HG02938 (cell line): ENCODE data around the gene ALPG.
"Not testable (repeated sequence)": the region's sequence is repeated elsewhere in the genome, so short reads cannot be mapped to it uniquely, and the experiment has no call there.

Source experiments
- ATAC-seq: cut with Tn5 transposase; IDR thresholded peaks from one replicate; pipeline ENCODE4 v1.9.1; 2021; ENCODE audit warnings: mild to moderate bottlenecking, moderate library complexity; ENCODE audit not compliant: unreplicated experiment

ALPG gene

DNA sequence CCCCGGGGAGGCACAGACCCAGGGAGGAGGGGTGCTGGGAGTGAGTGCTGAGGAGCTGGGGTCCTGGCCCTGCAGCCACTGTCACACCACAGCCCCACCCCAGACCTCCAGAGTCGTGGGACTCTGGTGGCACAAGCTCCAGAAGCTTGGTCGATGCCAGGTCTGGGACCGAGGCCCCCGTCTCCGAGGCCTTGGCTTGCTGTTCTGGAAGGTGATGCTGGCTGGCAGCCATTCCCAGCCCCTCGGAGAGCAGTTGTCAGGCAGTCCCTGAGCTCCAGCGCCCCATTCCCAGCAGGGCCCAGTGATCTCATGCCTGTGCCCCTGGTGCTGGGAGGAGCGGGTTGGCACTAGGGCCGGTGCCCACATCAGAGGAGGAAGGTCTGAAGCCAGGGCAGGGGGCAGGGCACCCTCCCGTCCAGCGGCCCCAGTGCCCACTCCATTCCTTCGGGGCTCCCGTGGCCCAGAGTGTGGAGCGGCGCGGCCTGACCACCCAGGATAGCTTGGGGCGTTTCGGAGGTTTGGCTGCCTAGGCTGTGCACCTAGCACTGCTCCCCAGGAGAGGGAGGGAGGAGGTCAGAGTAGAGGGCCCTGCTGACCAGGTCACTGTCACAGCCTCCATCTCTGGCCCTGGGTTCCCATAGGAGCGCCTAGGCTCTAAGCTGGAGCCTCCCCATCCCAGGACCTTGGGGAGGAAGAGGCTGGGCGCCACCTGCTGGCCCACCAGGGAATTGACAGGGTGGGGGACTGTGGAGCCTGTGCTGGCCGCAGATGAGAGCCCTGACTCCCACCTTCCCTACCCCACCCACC is 32.5 kb downstream of the ALPG start:
- ATAC-seq, result no peak

DNA sequence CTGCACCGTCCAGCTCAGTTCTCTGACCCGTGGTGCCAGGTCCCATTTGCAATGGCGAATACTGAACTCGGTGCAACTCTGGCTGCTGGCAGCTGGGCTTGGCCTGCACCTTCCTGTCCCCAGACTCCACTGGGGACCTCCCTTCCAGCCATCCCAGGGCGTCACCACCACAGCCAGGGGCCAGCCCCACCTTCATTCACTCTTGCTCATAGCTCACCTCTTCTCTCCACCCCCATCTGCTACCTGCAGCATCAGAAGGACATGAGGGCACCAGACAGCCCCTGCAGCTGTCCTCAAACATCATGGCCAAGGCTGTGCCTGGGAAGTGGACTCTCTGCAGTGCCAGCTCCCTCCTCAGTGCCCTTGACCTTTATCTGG is 33.1 kb downstream of the ALPG start:
- ATAC-seq, result no peak

DNA sequence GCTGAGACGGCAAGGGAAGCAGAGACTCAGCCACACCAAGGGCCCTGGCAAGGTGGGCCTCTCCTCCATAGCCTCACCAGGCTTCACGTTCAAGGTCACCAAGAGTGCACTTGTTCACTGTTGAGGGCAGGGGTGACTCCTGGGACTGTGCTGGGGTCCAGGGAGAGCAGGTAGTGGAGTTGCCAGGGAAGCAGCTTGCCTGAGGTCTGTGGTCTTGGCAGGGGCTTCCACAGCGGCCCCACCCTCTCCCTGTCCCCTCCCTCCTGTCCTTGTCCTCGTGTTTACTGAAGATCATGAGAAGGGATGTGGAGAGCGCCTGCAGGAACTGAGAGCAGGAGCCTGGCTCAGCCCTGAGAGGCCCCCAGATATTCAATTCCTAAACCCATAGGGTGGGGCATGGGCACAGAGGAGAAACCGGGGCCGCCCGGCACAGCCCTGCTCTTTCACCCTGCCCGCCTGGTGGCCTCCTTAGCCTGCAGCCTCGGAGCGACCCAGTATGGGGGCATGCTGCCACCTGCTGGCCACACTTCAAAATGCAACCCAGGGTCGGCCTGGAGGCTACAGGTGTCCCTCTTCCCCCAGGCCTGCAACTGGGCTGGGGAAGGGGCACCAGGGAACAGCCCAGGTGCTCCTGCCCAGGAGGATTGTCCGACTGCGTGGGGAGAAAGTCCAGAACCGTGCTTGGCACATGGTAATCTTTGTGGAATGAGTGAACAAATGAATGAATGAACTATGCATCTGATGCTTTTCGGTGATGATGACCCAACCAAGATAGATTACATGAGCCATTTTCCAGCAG is 33.8 kb downstream of the ALPG start:
- not testable (repeated sequence) for ATAC-seq

DNA sequence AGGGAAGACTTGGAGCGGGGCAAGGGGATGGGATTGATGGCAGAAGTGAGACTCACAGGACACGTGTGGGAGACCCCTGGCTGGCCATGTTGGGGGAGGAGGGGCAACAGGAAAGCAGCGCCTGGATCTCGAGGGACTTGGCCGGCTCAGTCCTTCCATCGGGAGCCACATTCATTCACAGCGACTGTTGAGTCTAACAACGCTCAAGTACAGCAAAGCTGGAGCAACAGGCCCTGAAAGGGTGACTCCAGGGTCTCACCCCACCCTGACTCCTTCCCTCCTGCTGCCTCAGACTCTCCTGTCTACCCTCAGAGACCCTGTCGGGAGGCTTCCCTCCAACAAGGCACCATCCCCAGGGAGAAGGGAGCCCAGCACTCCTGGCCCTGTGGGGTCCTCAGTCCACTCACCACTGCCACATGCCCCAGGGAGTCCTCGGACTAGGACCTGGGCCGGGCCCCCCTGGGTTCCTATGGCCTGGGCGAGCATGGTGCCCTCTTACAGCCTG is 34.6 kb downstream of the ALPG start:
- ATAC-seq, result no peak

DNA sequence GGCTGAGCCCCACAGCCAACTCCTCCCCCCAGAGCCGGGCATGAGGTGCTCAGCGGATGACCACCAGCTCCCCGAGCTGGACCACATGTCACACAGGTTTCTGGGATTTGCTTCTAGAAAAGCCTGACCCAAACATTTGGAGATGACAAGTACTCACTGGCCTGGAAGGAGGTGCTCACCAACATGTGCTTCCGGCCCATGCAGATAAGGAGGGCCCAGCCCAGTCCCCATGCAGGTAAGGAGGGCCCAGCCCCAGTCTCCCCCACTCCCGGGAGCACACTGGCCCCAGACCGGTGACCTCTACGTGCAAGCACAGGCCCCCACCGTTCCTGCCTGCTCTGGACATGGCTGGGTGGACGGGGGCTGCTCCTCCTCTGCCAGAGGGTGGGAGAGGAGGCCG is 35.3 kb downstream of the ALPG start:
- ATAC-seq, result not testable (repeated sequence)

DNA sequence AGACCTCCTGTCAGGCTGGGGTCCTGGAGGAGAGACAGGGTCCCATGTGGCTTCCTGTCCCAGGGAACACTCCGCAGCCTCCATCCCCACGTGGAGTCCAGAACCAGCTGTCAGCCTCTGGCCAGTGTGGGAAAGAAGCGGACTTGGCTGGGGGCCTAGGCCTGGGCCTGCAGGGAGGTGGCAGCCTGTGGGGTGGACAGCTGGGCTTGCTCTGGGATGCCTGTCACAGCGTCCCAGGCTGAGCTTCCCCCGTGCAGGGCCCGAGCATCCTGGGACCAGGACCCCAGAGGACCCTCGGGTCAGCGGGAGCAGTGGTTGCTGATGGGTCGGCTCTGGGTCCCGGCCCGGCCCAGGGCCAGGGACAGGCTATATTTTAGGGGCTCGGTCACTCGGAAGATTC is 35.8 kb downstream of the ALPG start:
- ATAC-seq, result not testable (repeated sequence)

DNA sequence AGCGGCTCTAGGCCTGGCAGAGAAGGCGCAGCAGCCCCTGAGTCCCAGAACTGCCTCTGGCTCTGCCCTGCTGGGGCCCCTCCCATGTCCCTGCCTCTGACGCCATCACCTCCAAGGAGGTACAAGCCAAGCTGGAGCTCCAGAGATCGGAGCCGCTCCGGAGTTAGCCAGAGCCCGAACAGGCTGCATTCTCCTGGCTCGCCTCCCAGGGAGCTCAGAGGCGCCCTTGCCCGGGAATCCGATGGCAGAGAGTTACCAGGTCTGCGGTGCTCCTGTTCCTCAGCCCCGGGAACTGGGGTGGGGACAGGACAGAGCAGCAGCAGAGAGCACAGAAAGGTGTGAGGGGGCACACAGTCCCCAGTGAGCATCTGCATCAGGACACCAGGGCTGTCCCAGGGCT is 36.4 kb downstream of the ALPG start:
- ATAC-seq, result not testable (repeated sequence)

DNA sequence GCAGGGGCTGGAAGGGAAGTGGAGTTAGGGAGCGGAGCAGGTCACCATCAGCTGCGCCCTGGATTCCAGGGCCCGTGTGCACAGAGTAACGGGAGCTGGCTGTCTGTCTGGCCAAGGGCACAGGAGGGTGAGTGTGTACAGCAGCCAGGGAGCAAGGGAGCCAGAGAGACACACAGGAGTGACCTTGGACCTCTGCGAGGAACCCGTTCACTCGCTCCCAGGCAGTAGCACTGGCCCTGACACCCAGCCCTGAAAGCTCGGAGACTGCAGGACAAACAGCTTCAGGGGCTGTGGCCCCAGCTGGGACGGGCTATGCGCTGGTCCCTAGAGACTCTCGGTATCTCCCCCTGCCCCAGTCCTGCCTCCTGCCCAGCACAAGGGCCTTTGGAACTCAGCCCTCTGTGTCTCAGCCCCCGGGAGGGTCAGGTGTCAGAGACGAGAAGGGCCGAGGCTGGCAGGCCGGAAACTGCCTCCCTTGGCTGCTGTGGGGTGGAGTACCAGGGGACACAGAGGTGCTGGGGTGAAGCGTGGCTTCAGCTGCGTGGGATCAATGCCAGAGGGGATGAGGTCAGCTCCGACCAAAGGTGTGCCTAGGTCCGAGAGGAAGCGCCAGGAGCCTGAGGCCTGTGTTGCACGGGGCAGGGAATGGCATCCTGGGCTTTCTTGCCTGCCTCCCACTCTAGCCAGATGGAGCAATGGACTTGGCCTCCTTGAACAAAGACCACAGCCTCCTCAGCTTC is 37.2 kb downstream of the ALPG start:
- ATAC-seq, result not testable (repeated sequence)

DNA sequence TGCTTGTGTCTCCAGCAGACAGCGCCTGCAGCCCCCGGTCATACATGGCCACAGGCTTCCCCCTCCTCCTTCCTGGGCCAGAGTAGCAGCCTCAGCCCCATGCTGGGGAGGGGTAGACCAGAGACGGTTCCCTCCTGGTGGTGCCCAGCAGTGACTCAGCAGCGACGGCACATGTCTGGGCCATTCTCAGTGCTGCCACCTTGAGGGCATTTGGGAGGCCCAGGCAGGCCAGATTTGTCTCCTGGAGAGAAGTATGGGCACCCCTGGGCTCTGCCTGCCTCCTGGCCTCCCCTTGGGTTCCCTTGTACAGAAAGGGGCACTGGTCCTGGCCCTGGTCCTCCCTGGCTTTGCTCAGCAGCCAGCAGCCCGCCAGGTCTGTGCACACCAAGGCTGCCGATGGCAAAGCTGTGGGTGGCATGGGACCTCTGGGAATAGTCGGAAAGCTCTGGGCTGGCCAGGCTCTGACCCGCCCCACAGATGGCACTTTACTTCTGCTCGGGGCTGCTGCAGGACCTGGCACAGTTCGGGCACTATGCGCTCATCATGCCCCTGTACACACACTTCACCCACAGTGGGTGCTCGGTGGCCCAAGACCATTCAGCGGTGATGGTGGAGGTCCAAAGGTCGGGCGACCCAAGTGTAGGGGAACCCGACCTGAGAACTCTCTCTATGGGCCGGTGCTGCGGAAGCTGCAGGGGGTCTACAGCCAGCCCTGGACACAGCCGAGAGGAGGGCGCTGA is 37.9 kb downstream of the ALPG start:
- ATAC-seq, result no peak

DNA sequence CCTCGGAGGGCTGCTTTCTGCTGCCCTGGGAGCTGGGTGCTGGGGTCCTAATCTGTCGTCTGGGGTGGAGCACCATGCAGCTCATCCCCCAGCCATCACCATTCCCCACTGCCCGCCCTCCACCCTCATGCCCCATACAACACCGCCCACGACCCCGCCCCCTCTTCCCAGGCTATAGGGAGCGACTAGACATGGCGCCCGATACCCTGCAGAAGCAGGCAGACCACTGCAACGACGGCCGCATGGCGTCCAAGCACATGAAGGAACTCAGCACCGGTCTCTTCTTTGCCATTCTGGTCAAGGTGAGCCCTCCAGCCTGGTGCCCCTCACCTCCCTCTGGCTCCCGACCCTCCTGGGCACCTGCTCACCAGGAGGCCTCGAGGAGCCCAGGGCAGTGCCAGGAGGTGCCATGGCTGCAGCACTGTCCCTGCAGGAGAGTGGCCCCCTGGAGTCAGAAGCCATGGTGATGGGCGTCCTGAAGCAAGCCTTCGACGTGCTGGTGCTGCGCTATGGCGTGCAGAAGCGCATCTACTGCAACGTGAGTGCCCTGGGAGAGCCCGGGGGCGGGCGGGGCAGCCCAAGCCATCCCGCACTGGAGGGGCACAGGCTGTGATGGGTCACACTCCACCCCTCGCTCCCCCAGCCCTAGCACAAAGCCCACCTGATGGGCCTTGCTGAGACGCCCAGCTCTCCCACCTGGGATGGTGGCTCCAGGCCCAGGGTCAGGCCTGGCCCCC is 38.7 kb downstream of the ALPG start:
- not testable (repeated sequence) for ATAC-seq

DNA sequence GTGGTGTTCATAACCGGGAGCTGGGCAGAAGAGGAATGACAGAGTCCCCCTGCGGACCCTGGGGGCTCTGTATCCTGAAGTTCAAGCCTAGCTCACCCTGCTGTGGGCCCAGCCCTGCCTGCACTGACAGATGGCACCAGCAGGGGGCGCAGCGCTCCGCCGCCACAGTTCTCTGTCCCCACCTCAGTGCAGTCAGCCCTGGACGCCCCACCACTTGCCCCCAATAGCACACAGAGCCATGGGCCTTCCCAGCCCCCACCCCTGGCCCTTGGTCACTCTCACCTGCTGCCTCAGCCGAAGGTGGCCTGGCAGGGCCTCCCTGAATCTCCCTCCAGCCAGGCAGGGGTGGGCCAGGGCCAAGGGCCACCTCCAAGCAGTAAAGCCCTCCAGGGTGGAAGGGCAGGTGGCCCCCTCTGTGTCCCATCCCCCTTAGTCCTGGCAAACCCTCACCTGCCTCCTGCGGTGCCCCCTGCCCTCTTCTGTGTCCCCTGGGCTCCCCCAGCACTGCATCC is 39.7 kb downstream of the ALPG start:
- not testable (repeated sequence) for ATAC-seq

DNA sequence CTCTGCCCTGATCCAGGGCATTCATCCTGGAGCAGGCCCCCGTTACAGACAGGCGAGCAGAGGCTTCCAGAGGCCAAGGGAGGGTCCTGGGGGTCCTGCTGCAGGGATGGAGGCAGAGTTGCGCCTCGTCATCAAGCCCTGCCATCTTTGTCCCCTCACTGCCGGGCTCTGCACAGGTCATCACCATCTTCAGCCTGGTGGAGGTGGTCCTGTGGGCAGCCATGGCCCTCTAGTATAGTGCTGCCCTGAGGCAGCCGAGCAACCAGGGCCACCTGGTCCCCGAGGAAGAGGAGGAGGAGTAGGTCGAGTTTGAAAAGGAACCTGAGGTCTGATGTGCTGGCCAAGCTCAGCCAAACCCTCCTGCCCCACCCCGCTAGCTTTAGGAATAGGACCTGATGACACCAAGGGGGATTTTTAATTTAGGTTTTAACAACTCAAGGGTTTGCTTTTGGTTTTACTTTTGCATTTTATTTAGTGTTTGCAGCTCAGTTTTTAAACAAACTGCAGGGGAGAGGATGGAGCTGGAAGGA is 40.5 kb downstream of the ALPG start:
- no peak for ATAC-seq

DNA sequence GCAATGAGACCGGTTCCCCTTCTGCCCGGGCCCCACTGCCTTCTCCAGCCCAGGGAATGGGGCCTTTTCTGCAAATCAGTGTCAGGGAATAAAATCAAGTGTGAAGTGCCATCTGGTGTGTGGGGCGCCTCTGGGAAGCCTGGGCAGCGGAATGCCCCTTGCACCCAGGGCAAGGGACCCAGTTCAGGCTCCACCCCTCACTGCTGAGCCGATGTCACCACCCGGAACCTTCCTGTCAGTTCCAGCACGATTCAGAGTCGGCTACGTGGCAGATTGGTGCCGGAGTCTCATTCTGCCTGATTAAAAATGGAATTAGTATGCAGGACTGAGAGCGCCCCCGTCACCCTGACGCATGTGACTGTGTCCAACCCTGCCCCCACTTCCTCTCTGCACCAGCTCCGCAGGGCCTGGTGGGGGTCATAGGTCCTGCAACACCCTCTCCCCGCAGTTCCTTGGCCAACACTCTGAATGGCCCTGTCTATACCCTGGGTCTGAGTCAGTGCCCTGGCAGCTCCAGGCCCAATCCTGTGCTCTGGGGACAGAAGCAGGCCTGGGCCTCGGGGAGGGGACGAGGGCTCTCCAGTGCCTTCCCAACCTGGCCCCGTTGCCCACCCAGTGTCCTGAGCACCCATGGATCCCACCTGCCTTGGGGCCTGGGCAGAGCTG is 41.1 kb downstream of the ALPG start:
- no peak for ATAC-seq

DNA sequence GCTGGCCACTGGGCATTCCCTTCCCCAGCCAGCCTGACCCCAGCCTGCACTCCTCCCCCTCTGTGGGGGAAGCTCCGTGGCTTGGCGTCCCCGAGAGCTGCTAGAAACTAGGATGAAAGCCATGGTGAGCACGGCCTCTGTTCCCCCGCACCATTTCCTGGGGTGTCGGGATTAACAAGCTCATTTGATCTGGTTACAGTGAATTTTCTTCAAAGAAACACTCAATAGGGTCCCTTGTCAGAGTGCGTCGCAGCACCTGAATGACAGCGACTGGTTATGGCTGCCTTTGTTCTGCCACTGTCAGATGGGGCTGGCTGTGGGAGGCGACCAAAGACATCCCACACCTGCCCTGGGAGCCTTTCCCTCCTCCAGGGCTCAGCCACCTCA is 41.7 kb downstream of the ALPG start:
- ATAC-seq, result no peak

DNA sequence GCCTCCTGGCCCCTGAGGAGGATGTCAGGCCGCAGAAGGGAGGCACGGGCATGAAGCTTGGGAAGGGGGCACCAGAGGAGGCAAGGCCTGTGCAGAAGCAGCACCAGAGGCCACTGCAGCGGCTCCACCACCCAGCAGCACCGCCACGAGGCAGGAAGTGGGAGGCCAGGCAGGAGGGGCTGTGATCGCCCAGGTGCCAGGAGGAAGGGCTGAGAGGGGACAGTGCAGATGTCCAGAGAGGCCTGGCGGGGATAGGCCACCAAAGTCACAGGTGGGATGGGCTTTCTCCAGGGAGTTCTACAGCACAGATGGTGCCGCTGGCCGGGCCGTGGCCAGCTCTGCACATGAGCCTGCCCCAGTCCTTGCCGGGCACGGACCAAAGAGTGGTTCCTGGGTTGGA is 43.3 kb downstream of the ALPG start:
- ATAC-seq, result no peak

DNA sequence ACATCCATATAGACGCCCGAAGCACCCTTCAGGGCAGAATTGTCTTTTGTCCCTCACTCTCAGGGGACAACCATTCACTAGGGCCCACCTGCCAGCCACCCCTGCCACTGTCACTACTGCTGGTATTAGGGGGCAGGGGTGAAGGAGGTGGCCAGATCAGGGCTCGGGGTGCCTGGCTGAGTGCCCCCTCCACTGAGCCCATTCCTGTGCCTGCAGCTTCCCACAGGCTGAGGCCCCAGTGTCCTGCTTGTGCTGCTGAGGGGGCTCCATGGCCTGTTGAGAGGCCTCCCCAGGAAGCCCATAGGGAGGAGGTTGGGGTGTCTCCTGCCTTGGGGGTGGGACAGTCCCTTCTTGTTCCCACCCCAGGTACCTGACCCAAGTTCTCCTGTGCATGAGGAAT is 45.0 kb downstream of the ALPG start:
- not testable (repeated sequence) for ATAC-seq

DNA sequence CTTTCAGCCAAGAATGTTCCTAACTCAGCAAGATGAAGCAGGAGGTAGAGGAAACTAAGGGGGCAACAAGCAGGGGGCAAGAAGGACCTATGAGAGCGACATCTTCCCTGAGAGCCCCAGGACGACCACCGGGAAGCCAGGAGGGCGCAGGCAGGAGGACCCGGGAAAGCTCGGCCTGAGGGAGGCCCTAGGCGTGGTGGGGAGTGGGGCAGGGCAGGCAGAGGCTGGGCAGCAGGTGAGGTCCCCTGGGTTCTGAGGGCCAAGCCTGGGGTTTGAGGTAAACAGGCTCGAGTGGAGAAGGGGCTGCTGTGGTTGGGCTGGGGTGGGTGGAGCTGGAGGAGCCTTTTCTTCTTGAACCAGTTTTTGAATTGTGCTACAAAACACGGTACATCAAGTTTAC is 48.0 kb downstream of the ALPG start:
- no peak for ATAC-seq

DNA sequence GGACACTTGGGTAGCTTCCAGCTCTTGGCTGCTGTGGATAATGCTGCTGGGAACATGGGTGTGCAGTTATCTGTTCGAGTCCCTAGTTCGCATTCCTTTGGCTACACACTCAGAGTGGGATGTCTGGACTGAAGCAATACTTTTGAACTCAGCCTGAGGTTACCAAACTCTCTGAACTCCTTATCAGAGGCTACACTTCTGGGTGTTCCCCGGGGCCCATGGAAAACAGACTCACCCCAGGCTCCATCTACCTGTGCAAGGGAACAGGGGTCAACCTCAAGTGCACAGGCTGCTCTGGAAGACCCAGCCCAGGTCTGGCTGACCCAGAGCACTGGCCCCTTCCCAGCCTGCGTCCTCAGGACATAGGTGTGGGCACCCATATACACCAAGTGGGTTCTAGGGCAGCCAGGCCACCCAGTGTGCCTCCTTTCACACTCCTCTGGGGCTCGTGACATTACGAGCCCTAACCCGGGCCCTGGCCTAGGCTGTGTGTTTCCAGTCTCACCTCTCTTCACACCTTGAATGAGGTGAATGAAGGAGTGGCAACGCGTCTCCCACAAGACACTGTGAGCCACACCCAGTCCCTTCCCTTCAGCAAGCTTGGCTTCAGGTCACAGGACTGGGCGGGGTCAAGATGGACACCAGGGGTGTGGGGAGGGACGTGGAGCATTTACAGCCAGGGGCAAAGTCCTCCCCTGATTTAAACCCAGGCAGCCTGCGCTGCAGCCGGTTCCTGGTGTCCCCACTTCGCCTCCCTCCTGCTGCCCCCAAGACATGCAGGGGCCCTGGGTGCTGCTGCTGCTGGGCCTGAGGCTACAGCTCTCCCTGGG is 49.0 kb downstream of the ALPG start, which contains the start of gene ALPI:
ALPI (plus strand) TSS at position 728 of the 830 bp plus-strand sequence; CDS start at position 775, 47 bp downstream.
- ATAC-seq, result no peak
